GM03348 (cell line): ENCODE measurements around the gene AP1B1.
"Not testable (repeated sequence)": the region's sequence is repeated elsewhere in the genome, so short reads cannot be mapped to it uniquely, and the experiment has no call there.

Source experiments
- DNase-seq: peaks from one replicate; pipeline ENCODE4 v3.0.0; 2012; ENCODE audit warnings: low spot score

AP1B1 gene

DNA sequence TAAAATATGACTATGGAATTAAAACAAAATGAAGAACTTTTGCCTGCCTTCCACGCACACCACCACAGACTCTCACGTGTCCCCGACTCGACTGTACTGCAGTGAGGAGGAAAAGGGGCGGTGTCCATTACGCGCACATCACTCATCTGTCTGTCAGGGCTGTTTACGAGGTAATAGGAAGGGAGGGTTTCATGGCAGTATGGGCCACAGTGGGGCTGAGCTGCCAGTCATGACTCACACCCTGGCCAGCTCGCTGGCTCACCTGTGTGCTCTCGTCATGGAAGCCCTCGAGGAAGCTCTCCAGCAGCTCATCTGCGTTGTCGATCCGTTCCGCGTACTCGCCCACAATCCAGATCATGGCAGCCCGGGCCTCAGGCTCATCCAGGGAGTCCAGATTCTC is 39.4 kb downstream of the AP1B1 start:
- DNase-seq, result no peak

DNA sequence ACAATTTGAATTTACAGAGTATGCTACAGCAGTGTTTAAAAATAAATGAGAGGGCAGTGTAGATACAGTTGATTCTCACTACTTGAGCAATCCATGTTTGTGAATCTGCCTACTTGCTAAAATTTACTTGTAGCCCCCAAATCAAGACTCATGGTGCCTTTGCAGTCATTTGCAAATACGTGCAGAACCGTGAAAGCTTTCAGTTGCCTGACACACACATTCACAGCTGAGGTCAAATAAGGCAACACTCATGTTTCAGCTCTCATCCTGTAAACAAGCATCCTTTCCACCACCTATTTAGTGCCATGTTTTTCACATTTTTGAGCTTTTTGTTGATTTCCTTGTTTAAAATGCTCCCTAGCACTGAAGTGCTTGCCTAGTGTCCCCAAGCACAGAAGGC is 40.3 kb downstream of the AP1B1 start:
- no peak for DNase-seq

DNA sequence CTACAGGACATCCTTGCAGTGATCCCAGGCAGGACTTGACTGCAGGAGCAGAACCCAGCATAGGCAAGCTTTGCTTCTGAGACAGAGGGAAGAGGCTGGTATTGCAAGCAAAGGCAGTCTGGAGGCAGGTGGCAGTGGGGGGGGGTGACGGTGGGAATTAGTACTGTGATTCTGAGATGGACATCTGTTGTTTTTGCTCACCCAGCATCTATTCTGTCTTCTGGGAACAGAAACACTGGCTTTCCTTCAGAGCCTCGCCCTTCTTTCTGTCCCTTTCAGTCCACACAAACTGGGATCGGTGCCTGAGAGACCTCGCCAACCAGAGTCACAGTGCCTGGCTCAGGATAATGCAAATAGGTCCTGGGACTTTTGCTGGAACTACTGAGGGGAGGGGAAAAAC is 41.7 kb downstream of the AP1B1 start:
- no peak for DNase-seq

DNA sequence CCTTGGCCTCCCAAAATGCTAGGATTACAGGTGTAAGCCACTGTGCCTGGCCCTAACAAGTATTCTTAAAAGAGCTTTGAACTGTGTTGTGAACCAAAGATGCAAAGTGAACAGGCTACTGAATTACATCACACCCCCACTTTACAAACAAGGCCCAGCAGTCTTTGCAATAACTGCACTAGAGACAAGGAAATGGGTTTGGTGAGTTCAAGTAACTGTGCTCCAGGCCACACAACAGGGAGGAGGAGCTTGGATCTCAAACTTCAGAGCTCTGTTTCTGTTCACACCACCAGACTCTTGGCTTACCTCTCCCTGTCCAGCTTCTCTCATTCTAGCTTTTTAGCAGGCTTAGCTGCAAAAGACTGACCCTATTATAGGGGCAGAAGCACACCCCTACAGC is 42.4 kb downstream of the AP1B1 start:
- no peak for DNase-seq

DNA sequence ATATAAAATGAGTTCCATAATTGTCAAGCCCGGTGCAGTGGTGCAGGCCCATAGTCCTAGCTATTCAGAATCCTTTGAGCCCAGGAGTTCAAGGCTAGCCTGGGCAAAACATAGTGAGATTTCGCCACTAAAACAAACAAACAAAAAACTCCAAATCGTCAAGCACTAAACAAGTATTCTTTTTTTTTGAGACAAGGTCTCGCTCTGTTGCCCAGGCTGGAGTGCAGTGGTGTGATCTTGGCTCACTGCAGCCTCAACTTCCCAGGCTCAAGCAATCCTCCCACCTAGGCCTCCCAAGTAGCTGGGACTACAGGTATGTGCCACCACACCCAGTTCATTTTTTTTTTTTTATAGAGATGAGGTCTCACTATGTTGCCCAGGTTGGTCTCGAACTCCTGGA is 43.5 kb downstream of the AP1B1 start:
- DNase-seq, result not testable (repeated sequence)

DNA sequence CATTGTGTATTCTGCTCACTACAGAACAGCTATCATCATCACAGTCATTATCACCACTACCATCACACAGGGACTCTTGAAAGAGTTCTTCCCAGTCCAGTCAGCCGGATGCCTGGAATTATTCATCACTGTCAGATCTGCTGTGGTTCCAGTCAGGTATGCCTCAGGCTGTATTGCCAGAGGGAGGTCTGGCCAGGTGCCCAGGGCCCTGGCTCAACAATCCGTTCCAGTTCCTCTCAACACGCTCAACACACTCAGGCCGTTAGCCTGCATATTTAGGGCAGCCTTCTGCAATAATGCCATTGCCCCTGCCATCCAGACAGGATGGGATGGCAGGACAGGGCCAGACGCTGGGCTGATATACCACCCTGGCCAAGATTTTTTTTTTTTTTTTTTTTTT is 44.2 kb downstream of the AP1B1 start:
- DNase-seq, result peak; percentile 88

DNA sequence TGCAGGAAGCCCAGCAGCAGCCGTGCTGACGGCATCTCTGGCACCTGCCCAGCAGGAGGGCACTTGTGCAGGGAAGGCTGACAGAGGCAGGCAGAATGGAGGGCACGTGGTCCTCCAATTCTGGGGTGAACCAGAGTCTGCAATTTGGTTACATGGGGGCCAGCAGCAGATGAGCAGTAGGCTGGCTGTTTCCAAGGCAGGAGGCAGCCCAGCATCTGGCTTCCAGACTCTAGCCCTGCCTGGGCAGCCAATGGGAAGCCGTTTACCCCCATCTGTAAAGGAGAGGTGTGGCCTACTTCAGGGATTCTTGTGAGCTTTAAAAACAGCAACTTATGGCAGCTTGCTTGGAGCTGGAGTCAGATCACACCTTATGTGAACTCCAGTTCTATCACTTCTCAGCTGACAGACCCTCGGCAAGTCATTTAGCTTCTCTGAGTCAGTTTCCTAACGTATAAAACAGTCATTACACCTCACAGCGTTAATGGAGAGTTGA is 45.0 kb downstream of the AP1B1 start:
- peak; percentile 84 for DNase-seq

DNA sequence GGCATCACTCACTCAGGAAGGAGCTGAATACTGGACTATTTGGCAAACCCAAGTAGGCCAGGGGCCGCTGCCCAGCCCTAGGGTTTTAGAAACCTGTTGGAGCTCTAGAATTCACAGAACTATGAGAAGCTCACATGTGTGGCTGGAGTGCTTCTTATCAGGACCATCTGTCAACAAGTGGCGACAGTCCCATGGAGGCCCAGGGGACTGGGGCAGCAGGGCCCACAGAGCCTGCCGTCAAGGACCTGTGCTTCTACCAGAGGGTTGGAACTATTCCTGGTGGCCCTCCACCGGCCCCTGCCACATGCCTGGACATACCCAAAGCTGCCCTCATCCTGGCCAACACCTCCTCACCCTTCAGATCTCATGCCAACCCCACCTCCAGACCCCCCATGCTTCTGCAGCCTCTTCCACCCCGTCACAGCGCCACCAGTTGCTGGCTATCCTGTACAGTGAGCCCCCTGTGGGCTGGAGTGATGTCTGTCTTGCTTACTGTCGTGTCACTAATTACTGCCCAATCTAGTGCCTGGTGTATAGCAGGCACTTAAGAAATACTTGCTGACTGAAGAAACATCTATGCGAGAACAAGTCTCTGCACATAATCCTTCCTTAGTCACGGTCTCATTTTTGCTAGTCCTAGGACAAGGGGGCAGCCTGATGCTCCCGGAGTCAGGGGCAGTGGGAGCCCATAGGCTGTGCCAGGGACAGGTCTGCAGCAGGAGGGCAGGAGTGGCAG is 45.6 kb downstream of the AP1B1 start:
- no peak for DNase-seq

DNA sequence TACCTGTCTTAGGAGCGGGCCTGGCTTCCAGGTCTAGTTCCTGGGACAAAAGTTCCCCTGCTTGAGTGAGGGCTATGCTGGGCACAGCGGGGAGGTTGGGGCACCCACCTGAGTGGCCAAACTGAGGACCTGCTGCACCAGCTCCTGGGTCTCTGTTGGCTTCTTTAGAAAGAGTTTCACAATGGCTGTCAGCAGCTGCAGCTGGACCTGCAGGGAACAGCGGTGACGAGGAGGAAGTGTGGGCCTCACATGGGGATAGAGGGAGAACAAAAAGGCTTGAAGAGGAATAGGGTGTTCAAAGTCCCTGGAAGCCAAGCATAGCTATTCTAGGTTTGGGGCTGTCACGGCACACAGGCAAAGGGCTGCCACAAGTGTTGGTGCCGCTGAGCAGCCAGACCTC is 46.2 kb downstream of the AP1B1 start:
- no peak for DNase-seq

DNA sequence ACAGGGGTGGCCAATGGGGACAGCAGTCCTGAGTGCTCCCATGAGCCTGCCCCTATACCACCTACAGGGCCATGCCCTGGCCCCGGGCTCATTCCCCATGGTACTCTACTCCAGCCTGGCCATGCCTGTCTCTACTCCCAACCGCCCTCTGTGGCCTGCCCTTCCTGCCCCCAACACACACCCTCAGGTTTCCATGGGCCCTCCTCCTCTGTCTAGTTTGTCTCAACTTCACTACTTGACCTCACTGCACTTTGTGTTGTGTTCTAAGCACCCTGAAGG is 46.6 kb downstream of the AP1B1 start:
- no peak for DNase-seq

DNA sequence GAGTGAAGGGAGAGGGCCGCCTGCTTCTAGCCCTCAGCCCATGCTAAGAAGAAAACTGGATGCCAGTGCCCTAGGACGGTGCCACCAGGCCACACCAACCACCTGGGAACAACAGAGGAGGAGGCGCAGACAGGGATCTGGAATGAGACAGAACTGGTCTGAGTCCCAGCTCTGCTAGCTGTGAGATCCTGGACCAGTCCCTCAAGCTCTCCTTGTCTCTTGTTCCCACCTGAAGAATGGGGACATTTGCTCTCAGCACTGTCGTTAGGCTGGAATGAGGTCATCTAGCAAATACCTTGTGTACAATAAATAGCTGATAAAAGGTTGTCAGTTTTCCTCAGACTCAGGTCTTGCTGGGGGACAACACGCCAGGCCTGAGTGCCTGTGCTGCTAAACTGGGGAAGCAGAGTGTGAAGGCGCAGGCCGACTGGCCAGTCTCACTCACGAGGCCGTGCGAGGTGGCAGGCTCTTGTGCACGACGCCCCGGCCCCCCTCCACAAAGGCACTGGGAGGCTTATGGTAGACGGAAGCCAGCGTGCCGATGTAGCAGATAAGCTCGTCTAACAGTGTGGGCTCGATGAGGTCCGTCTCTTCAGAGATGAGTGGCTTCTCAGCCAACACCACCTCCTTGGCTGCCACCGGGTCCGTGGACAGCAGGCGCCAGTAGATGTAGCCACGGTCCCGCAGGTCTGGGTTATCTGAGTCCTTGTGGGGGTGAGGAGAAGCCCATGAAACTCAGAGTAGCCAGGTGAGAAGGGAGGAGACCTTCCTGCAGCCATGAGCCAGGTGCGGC is 47.1 kb downstream of the AP1B1 start:
- DNase-seq, result no peak

DNA sequence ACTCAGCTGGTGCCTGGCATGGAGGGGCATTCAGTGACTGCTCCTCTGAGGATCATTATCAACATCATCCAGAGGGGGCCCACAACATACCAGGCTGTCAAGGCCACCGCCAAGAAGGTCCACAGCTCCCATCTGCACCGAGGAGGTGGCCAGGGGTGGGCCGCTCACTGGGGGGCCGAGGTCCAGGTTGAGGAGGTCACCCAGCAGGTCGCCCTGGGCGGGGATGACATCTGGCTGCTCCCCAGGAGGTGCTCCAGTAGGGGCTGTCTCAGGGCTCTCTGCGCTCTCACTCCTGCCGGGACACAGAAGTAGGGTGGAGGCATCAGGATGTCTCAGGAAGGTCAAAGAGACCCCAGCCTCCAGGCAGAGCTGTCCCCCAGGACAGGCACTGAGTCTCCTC is 47.8 kb downstream of the AP1B1 start:
- no peak for DNase-seq

DNA sequence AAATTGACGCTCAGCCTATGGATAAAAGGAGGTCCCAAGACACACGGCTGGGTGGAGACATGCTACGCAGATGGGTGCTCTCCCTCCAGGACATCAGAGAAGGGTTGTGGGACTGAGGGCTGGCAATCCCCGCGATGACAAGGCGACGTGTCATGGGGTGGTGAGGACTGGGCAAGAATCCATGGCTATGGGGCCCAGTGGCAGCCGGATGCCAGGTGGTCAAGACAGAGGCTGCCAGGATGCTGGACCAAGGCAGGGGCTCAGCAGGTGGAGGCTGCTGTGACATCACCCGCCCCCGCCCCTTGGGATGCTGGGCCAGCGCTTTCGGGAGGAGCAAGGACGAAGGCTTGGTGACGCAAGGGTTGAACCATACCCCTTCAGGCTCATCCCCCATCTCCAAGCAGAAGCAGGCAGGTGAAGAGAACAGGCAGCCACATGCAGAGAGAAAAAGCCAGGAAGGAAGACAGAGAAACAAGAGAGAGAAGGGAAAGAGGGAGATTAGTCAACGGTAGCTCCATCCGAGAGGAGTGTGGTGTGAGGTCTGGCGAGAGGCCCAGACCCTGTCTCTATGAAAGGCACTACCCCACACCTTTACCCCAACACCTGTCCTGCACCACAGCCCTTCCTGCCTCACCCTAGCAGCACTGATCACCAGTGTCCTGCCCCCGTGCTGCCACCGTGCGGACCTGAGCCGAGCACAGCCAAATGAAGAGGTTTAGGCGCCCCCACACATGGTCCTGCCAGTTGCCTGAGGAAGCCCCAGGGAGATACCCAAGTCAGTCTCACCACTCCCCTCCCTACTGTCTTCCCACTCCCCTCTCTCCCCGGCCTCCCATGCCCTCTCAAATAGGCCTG is 48.8 kb downstream of the AP1B1 start:
- DNase-seq, result no peak

DNA sequence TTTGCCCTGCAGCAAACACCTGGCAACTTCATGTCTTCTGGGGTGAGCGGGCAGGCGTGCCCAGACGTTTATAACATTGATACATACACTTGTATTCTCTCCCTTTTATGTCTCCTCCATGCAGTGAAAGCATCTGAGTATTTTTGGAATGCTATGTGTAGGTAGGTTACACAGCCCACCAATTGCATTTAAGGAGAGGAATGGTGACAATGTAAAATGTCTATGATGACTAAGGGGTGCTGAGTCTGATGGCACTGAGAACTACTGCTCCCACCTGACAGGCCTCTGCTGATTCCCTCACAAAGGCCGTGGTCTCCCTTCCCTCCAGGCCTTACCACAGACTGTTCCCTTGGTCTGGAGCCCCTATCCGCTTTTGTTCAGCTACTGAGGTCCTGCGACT is 50.0 kb downstream of the AP1B1 start:
- DNase-seq, result no peak

DNA sequence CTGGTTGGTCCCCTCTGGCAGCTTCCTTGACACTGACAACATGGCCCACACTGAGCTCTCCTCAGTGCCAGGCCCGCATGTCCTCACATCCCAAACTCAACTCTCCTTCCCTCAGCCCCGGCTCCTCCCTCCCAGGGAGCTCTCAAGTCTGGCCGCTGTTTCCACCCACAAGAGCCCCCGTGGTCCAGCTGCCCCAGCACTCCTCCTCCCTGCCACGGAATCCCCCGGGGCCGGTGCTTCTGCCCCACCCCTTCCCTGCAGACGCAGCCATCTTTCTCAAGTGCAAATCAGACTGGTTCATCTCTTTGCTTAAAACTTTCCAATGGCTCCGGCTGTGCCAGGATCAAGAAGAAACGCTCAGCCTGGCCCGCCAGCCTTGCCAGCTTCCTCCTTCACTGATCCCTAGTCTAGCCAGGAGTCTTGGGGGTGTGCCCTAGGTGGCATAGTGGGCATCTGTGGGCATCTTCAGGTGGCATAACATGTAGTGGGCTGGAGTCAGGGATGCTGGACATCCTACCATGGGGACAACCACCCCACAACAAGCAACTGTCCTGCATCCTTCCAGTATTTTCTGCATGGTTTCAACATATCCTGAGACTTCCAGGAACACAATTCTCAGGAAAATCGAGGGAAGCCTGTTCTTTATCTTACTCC is 50.6 kb downstream of the AP1B1 start:
- no peak for DNase-seq

DNA sequence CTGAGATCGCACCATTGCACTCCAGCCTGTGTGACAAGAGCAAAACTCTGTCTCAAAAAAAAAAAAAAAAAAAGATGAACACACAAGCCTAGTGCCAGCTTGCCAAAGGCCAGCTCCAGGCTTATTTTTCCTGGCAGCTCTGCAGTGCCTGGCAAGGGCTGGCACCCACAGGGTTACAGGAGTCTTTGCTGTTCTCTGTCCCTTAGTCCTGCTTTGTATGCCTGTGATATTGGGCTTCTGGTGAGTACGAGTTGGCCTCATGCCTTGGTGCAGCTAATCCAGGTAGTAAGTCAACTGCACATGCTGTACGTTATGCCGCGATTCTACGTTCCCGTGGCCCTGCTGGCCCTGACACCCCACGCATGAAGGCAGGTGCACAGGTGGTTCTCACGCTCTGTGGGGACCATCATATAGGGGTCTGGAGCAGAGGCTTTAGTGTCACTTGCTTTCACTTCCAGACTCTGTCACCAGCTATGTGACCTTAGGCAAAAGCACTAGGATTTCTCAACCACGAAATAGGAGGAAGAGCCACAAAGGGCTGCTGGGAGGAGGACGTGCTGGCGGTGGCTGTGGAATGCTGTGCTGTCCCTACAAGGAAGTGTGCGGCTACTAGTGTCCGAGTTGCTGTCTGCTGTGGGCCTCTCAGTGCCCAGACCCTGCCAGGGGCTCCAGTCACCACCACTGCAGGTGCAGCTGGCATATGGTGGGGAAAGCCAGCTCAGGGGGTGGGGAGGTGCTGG is 51.4 kb downstream of the AP1B1 start:
- DNase-seq, result no peak

DNA sequence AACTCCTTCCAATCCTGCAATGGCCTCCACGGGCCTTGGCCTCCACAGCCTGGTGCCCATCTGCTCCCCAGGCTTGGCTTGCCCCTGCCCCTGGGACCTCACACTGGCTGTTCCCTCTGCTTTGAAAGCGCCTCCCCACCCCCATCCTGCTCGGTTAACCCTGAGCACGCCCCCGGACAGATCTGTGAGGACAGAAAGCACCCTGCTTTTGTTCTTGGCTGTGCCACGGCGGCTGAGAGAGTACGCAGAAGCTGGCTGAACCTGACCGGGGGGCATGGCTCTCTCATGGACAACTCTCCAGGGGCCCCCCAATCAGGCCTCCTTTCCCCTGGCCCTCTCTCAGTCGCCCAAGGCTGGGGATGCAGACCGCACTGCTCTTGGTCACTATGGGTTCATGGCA is 52.7 kb downstream of the AP1B1 start:
- DNase-seq, result no peak

DNA sequence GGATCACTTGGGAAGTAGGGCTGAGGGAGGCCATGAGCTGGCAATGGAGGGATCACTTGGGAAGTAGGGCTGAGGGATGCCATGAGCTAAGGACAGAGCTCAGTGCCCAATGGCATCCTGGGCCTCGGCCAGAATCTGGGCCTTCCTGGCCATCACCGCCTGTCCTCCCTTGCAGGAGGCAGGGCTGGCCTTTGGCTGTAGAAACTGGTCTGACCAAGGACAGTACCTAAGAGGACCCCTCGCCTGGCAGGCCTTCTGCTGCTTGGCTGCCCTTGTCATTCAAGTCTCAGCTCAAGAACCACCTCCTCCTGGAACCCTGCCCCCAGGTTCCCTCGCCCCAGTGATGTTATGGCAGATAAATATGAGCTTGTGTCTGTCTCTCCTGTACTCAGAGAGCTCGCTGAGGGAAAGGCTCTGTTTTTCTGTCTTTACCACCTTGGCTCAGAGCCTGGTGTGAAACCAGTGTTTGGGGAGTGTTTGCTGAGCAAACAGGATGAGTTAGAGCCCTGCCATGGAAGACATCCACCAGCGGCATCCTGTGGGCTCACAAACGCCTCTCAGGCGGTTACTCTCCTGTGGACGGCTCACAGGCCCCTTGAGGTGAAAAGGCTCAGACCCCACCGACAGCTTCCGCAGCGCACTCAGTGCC is 53.5 kb downstream of the AP1B1 start:
- DNase-seq, result no peak

DNA sequence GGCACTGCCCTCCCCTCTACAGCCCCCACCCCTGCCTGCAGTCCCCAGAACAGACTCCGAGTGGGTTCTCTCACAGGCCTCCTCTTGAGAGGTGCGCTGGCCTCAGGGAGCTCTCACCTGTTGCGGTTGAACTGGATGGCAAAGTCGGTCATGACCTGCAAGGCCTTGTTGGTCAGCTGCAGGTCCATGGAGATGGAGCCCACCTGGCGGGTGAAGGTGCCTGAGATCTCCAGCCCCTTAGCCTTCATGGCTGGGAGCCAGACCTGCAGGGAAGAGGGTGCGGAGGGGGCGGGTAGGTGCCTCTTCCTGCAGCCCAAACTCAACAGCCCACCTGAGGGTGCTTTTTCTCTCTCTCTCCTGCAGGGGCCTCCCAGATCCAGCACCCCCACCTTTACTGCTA is 54.2 kb downstream of the AP1B1 start:
- no peak for DNase-seq

DNA sequence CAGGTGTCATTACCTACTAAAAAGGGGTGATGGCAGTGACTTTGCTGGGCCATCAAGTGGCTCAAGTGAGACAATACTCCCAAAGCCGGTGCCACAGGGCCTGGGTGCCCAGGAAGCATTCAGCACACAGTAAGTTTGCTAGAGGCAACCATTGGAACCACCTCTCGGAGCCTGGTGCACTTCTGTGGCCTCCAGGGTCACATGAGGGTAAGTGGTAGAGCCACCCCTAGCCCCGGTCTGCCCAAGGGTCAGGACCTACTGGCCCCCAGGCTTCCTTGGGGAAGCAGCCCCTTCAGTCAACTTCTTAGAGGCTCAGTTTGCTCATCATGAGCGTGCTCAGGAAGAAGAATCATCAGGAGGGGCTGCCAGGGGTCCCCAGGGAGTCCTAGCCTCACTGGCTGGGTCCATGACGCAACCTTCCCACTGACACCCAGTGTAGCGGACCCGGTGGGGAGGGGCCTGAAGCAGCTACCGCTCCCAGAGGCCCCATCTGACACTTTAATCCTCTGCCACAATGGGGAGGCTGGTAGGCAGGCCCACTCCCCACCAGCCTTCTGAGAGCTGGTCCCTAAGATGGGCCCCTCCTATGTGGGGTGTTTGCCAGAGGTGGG is 55.4 kb downstream of the AP1B1 start:
- DNase-seq, result no peak
